HCT116 (cell line): Measurements from ENCODE around the gene RGP1. TPM values are rescaled to one million over a fixed set of nuclear protein-coding genes. Genes with fewer than 3 reads are reported as not detected.

ENCODE experiments used
- ATAC-seq: fragments of 200-7000 bp; cut with Tn5 transposase; 2 replicates; pipeline ENCODE4 v1.9.1; 2020; ENCODE audit warnings: mild to moderate bottlenecking, moderate library complexity
- BruUV-seq: library from RNA; stranded (reverse); fragments of 400-500 nt; replicated peaks from 2 replicates; lab custom pipeline; 2021; lab: Mats Ljungman, UMichigan
- CTCF ChIA-PET: fragments of 300-600 bp; sonication (Branson Sonifier 250); formaldehyde crosslinking; loops from one replicate; lab custom pipeline; 2021; ENCODE audit warnings: antibody characterized with exemption; lab: Charles Lee
- POLR2A ChIA-PET: fragments of 300-600, 350-600 bp; sonication (Branson Sonifier 250); formaldehyde crosslinking; loops from one replicate; lab custom pipeline; 2021; ENCODE audit warnings: antibody characterized with exemption; lab: Charles Lee
- RAD21 ChIA-PET, 2 experiments: fragments of 300-600 bp; sonication (Branson Sonifier 250); formaldehyde crosslinking; loops; one replicate each; lab custom pipeline; 2023; ENCODE audit warnings: low total read pairs in 2 of 2; ENCODE audit not compliant: uncharacterized antibody in 2 of 2, unreplicated experiment in 2 of 2, low non-redundant PET in 1 of 2; lab: Charles Lee
- DNase-seq: peaks from one replicate; pipeline ENCODE4 v3.0.0-alpha.2; 2010; ENCODE audit warnings: low read depth, low spot score
- H2AFZ ChIP-seq: fragments of 200-600 bp; shearing (Covaris generic), sonication (generic); 2 replicates; pipeline ENCODE4 v1.6.1; 2017; ENCODE audit warnings: low read depth, mixed run types, mixed read lengths, antibody characterized with exemption, low read length; ENCODE audit not compliant: poor library complexity, severe bottlenecking
- H3K27ac ChIP-seq: 2 replicates; pipeline ENCODE4 v1.5.1; 2012; ENCODE audit warnings: low read depth, low read length
- H3K27me3 ChIP-seq: fragments of 200-600 bp; sonication (generic); 2 replicates; pipeline ENCODE4 v1.6.1; 2016; ENCODE audit warnings: mixed run types, low read length, mixed read lengths; ENCODE audit not compliant: insufficient read depth
- H3K36me3 ChIP-seq, 2 experiments: fragments of 200-500 bp in 1 of 2; fragments of 200-600 bp in 1 of 2; sonication (Bioruptor generic) in 1 of 2; sonication (generic) in 1 of 2; 2 replicates each; pipeline versions ENCODE4 v1.5.1 to v1.6.1; 2014 to 2016; ENCODE audit warnings: low read length in 2 of 2, inconsistent platforms in 1 of 2, mixed read lengths in 1 of 2, mixed run types in 1 of 2; ENCODE audit not compliant: insufficient read depth in 2 of 2, control insufficient read depth in 1 of 2
- H3K4me1 ChIP-seq, 2 experiments: fragments of 200-600 bp in 1 of 2; sonication (generic) in 1 of 2; 2 replicates each; pipeline versions ENCODE4 v1.5.1 to v1.6.1; 2012 to 2017; ENCODE audit warnings: low read length in 2 of 2, inconsistent platforms in 1 of 2, mild to moderate bottlenecking in 1 of 2, mixed read lengths in 1 of 2, mixed run types in 1 of 2, moderate library complexity in 1 of 2; ENCODE audit not compliant: insufficient read depth in 2 of 2, control insufficient read depth in 1 of 2
- H3K4me2 ChIP-seq: fragments of 200-600 bp; sonication (generic); 2 replicates; pipeline ENCODE4 v1.6.1; 2017; ENCODE audit warnings: mixed run types, low read length, mixed read lengths
- H3K4me3 ChIP-seq, 2 experiments: fragments of 200-600 bp in 1 of 2; sonication (generic) in 1 of 2; replicated peaks in 1 of 2; 2 replicates each; pipeline ENCODE4 v1.5.1; 2011 to 2016; ENCODE audit warnings: low read length in 2 of 2, control low read depth in 1 of 2, low read depth in 1 of 2, mild to moderate bottlenecking in 1 of 2, mixed read lengths in 1 of 2, mixed run types in 1 of 2
- H3K79me2 ChIP-seq: fragments of 200-600 bp; sonication (generic); 2 replicates; pipeline ENCODE4 v1.6.1; 2017; ENCODE audit warnings: mild to moderate bottlenecking, mixed run types, low read length, moderate library complexity, mixed read lengths; ENCODE audit not compliant: insufficient read depth
- H3K9ac ChIP-seq: fragments of 200-600 bp; sonication (generic); 2 replicates; pipeline ENCODE4 v1.6.1; 2016; ENCODE audit warnings: low read length, mixed read lengths
- H3K9me2 ChIP-seq: fragments of 200-600 bp; sonication (generic), shearing (Covaris generic); 2 replicates; pipeline ENCODE4 v1.6.1; 2017; ENCODE audit warnings: mixed run types, mild to moderate bottlenecking, moderate library complexity; ENCODE audit not compliant: insufficient read depth
- H3K9me3 ChIP-seq, 2 experiments: fragments of 200-500 bp in 1 of 2; fragments of 200-600 bp in 1 of 2; sonication (Bioruptor generic) in 1 of 2; sonication (generic) in 1 of 2; 2 replicates each; pipeline ENCODE4 v1.6.1; 2014 to 2017; ENCODE audit warnings: low read length in 2 of 2, mixed read lengths in 2 of 2, inconsistent platforms in 1 of 2, low read depth in 1 of 2, mild to moderate bottlenecking in 1 of 2, mixed run types in 1 of 2, moderate library complexity in 1 of 2; ENCODE audit not compliant: control insufficient read depth in 1 of 2, insufficient read depth in 1 of 2
- H4K20me1 ChIP-seq: fragments of 200-600 bp; sonication (generic), shearing (Covaris generic); 2 replicates; pipeline ENCODE4 v1.6.1; 2017; ENCODE audit warnings: mixed run types, mild to moderate bottlenecking, moderate library complexity; ENCODE audit not compliant: insufficient read depth
- CEBPB ChIP-seq: IDR thresholded peaks from 2 replicates; pipeline ENCODE4 v1.6.1; 2012; ENCODE audit warnings: low read depth
- EGR1 ChIP-seq: IDR thresholded peaks from 2 replicates; pipeline ENCODE4 v1.6.1; 2012; ENCODE audit warnings: low read depth
- EZH2 ChIP-seq: fragments of 200-600 bp; sonication (generic); IDR thresholded peaks from 2 replicates; pipeline ENCODE4 v1.6.1; 2017; ENCODE audit warnings: antibody characterized with exemption, mixed run types
- FOSL1 ChIP-seq: IDR thresholded peaks from 2 replicates; pipeline ENCODE4 v1.6.1; 2012; ENCODE audit warnings: low read depth
- JUND ChIP-seq: IDR thresholded peaks from 2 replicates; pipeline ENCODE4 v1.6.1; 2012
- POLR2A ChIP-seq: IDR thresholded peaks from 2 replicates; pipeline ENCODE4 v1.7.0; 2011; ENCODE audit warnings: borderline replicate concordance; ENCODE audit not compliant: insufficient read depth, insufficient read length; ENCODE audit errors: extremely low read depth
- POLR2AphosphoS5 ChIP-seq: IDR thresholded peaks from 2 replicates; pipeline ENCODE4 v1.6.1; 2011; ENCODE audit warnings: mild to moderate bottlenecking, low read depth, low read length, moderate library complexity
- RAD21 ChIP-seq: IDR thresholded peaks from 2 replicates; pipeline ENCODE4 v1.6.1; 2012; ENCODE audit warnings: low read depth, mild to moderate bottlenecking
- SIN3A ChIP-seq: IDR thresholded peaks from 2 replicates; pipeline ENCODE4 v1.6.1; 2012; ENCODE audit warnings: low read depth
- SP1 ChIP-seq: IDR thresholded peaks from 2 replicates; pipeline ENCODE4 v1.6.1; 2012; ENCODE audit warnings: low read depth
- SRF ChIP-seq: IDR thresholded peaks from 2 replicates; pipeline ENCODE4 v1.6.1; 2012; ENCODE audit warnings: low read depth
- TCF7L2 ChIP-seq: IDR thresholded peaks from 2 replicates; pipeline ENCODE4 v1.7.0; 2011; ENCODE audit warnings: borderline replicate concordance, inconsistent platforms; ENCODE audit not compliant: insufficient read depth, insufficient read length; ENCODE audit errors: extremely low read depth
- ZFX ChIP-seq: fragments of 450-650 bp; IDR thresholded peaks from 2 replicates; pipeline ENCODE4 v1.6.1; 2017
- ZNF274 ChIP-seq: fragments of 200-500 bp; sonication (Bioruptor generic); IDR thresholded peaks from 2 replicates; pipeline ENCODE4 v1.6.1; 2014; ENCODE audit warnings: mild to moderate bottlenecking, low read depth, low read length, inconsistent platforms
- intact Hi-C: fragments of 100-400 bp; cut with micrococcal nuclease; formaldehyde crosslinking; loops from 2 replicates; pipeline ENCODE4 v1.10.0; 2022
- total RNA-seq: library from RNA; stranded (reverse); gene quantifications from one replicate; pipeline ENCODE4 v1.2.1, GENCODE V29; 2021; ENCODE audit not compliant: unreplicated experiment
- TF ChIP-seq, protein P1 (sequence below): IDR thresholded peaks from 2 replicates; pipeline ENCODE4 v1.6.1; 2012; ENCODE audit warnings: low read depth
- TF ChIP-seq, protein P2 (sequence below): IDR thresholded peaks from 2 replicates; pipeline ENCODE4 v1.6.1; 2011; ENCODE audit warnings: mild to moderate bottlenecking, low read length, moderate library complexity; ENCODE audit not compliant: insufficient replicate concordance; ENCODE audit errors: extremely low read depth
- TF ChIP-seq, protein P3 (sequence below): IDR thresholded peaks from 2 replicates; pipeline ENCODE4 v1.6.1; 2012
- TF ChIP-seq, protein P4 (sequence below), 3 experiments: fragments of 200-600 bp in 1 of 3; sonication (generic) in 1 of 3; IDR thresholded peaks in 2 of 3; conservative IDR thresholded peaks in 1 of 3; 2 replicates each; pipeline ENCODE4 v1.5.1; 2012 to 2017; ENCODE audit warnings: low read depth in 2 of 3, low read length in 2 of 3, antibody characterized with exemption in 1 of 3, borderline replicate concordance in 1 of 3, control low read depth in 1 of 3, mild to moderate bottlenecking in 1 of 3, mixed read lengths in 1 of 3, mixed run types in 1 of 3, moderate library complexity in 1 of 3; ENCODE audit not compliant: insufficient read depth in 1 of 3
- TF ChIP-seq, protein P5 (sequence below): IDR thresholded peaks from 2 replicates; pipeline ENCODE4 v1.6.1; 2012

Gene RGP1
- total RNA-seq, 1 experiment from 2014 or later, result 32.6 TPM

DNA sequence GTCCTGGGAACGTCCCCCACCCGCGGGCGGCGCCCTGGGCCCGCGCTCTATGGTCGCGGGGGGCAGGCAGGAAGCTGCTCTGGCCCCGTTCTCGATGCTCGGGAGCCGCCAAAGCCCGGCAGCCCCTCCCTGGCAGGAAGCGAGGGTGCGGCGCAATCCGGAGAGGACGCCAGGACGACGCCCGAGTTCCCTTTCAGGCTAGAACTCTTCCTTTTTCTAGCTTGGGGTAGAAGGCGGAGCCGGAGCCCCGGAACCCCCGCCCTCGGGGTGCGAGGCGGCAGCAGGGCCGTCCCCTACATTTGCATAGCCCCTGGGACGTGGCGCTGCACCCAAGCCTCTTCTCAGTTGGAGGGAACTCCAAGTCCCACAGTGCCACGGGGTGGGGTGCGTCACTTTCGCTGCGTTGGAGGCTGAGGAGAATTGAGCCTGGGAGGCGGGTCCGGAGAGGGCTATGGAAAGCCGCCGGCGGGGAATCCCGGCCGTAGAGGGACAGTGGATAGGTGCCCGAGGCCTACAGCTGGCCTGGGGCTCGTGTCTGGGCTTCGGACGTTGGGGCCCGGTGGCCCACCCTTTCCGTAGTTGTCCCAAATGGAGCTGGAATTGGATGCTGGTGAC is 16.8 kb upstream of the RGP1 start, which contains the start of the genes CREB3 and TLN1:
Gene CREB3 (plus strand): TSS at position 482 of the 615 bp plus-strand sequence. CDS start 107 bp downstream, at position 589.
Gene TLN1 (minus strand): TSS at position 11 of the 615 bp plus-strand sequence. CDS start 6,501 bp downstream, outside the sequence.
- Histone ChIP-seq H3K9me3 (no peaks in the 10 kb centered on the region), H3K4me2 (peak within 1 kb of the TSS; percentile 81), H2AFZ (peak within 1 kb of the TSS; percentile 7), H3K27ac (peak within 1 kb of the TSS; percentile 90), H3K79me2 (peaks cover 60% of the 10 kb centered on the region), H3K4me1 (peaks cover 22 to 37% of the 10 kb centered on the region in 2 experiments), H4K20me1 (no peaks in the 10 kb centered on the region), H3K36me3 (peaks cover 15 to 18% of the 10 kb centered on the region in 2 experiments; a peak in 3 of 4 replicates), H3K9me2 (no peaks in the 10 kb centered on the region), H3K4me3 (peak within 1 kb of the TSS; percentile 92 to 94), H3K9ac (peak within 1 kb of the TSS; percentile 83), H3K27me3 (no peaks in the 10 kb centered on the region)
- intact Hi-C loops, result loop anchor here (1.0 kb wide), 2 partner anchors 17 to 75 kb away; partner anchors contain the start of genes GBA2 and RGP1
- peak; percentile 85 for ATAC-seq
- no TSS peak for BruUV-seq
- POLR2A ChIA-PET, result interaction anchor here (1.0 to 2.6 kb wide), 10 partner anchors 17 to 213 kb away, joined by 3 to 23 read pairs (median 4); partner anchors contain the start of genes ARHGEF39, CCDC107, GBA2 and MSMP
- DNase-seq, result peak; percentile 97
- RAD21 ChIA-PET, result no interaction called here
- CTCF ChIA-PET, result interaction anchor here (0.8 to 4.0 kb wide), 15 partner anchors 9 to 179 kb away, joined by 3 to 21 read pairs (median 6); partner anchors contain the start of genes ARHGEF39, CCDC107, GBA2 and RGP1
- no peak for TF ChIP-seq JUND
- TF ChIP-seq EZH2, result no peak
- TF ChIP-seq RAD21, result no peak
- no peak for TF ChIP-seq FOSL1
- peak; percentile 69 for TF ChIP-seq ZFX
- TF ChIP-seq, protein P1, sequence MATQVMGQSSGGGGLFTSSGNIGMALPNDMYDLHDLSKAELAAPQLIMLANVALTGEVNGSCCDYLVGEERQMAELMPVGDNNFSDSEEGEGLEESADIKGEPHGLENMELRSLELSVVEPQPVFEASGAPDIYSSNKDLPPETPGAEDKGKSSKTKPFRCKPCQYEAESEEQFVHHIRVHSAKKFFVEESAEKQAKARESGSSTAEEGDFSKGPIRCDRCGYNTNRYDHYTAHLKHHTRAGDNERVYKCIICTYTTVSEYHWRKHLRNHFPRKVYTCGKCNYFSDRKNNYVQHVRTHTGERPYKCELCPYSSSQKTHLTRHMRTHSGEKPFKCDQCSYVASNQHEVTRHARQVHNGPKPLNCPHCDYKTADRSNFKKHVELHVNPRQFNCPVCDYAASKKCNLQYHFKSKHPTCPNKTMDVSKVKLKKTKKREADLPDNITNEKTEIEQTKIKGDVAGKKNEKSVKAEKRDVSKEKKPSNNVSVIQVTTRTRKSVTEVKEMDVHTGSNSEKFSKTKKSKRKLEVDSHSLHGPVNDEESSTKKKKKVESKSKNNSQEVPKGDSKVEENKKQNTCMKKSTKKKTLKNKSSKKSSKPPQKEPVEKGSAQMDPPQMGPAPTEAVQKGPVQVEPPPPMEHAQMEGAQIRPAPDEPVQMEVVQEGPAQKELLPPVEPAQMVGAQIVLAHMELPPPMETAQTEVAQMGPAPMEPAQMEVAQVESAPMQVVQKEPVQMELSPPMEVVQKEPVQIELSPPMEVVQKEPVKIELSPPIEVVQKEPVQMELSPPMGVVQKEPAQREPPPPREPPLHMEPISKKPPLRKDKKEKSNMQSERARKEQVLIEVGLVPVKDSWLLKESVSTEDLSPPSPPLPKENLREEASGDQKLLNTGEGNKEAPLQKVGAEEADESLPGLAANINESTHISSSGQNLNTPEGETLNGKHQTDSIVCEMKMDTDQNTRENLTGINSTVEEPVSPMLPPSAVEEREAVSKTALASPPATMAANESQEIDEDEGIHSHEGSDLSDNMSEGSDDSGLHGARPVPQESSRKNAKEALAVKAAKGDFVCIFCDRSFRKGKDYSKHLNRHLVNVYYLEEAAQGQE, result no peak
- no peak for TF ChIP-seq SP1
- TF ChIP-seq, protein P2, sequence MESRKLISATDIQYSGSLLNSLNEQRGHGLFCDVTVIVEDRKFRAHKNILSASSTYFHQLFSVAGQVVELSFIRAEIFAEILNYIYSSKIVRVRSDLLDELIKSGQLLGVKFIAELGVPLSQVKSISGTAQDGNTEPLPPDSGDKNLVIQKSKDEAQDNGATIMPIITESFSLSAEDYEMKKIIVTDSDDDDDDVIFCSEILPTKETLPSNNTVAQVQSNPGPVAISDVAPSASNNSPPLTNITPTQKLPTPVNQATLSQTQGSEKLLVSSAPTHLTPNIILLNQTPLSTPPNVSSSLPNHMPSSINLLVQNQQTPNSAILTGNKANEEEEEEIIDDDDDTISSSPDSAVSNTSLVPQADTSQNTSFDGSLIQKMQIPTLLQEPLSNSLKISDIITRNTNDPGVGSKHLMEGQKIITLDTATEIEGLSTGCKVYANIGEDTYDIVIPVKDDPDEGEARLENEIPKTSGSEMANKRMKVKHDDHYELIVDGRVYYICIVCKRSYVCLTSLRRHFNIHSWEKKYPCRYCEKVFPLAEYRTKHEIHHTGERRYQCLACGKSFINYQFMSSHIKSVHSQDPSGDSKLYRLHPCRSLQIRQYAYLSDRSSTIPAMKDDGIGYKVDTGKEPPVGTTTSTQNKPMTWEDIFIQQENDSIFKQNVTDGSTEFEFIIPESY, result no peak
- TF ChIP-seq, protein P3, sequence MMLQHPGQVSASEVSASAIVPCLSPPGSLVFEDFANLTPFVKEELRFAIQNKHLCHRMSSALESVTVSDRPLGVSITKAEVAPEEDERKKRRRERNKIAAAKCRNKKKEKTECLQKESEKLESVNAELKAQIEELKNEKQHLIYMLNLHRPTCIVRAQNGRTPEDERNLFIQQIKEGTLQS, result no peak
- TF ChIP-seq CEBPB, result no peak
- no peak for TF ChIP-seq ZNF274
- no peak for TF ChIP-seq SRF
- no peak for TF ChIP-seq SIN3A
- no peak; the same call in none of the 2 replicates for TF ChIP-seq POLR2AphosphoS5
- TF ChIP-seq POLR2A, result peak; percentile 61
- TF ChIP-seq EGR1, result no peak
- peak; percentile 96 for TF ChIP-seq TCF7L2
- TF ChIP-seq, protein P4, sequence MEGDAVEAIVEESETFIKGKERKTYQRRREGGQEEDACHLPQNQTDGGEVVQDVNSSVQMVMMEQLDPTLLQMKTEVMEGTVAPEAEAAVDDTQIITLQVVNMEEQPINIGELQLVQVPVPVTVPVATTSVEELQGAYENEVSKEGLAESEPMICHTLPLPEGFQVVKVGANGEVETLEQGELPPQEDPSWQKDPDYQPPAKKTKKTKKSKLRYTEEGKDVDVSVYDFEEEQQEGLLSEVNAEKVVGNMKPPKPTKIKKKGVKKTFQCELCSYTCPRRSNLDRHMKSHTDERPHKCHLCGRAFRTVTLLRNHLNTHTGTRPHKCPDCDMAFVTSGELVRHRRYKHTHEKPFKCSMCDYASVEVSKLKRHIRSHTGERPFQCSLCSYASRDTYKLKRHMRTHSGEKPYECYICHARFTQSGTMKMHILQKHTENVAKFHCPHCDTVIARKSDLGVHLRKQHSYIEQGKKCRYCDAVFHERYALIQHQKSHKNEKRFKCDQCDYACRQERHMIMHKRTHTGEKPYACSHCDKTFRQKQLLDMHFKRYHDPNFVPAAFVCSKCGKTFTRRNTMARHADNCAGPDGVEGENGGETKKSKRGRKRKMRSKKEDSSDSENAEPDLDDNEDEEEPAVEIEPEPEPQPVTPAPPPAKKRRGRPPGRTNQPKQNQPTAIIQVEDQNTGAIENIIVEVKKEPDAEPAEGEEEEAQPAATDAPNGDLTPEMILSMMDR (IDR thresholded peaks at IDR 0.05 in 2 of 3, conservative IDR thresholded peaks at IDR 0.05 in 1 of 3; ENCODE audit: borderline replicate concordance in 1 of 3, insufficient read depth in 1 of 3, low read depth in 2 of 3, low read length in 2 of 3), result no peak
- TF ChIP-seq, protein P5, sequence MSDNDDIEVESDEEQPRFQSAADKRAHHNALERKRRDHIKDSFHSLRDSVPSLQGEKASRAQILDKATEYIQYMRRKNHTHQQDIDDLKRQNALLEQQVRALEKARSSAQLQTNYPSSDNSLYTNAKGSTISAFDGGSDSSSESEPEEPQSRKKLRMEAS, result no peak
